Muscle of arm (tissue), 14 donors: ENCODE measurements around the gene SLC49A4. TPM values are rescaled to one million over a fixed set of nuclear protein-coding genes. Genes with fewer than 3 reads are reported as not detected.
A peak's percentile ranks its signal among the peaks of the same experiment; 100 is the strongest.
"Not testable (repeated sequence)": the region's sequence is repeated elsewhere in the genome, so short reads cannot be mapped to it uniquely, and the experiment has no call there.

Source experiments
- DNase-seq: peaks from one replicate; pipeline ENCODE4 v3.0.0-alpha.2; 2013
- long read RNA-seq, 11 donors: transcript quantifications; one replicate each; lab custom pipeline, GENCODE V29; 2026
- polyA plus RNA-seq, 12 donors: library from polyadenylated mRNA; unstranded; fragments of 120-200 nt; gene quantifications; one replicate each; pipeline ENCODE4 v1.2.1, GENCODE V29; 2013; ENCODE audit not compliant: insufficient read length in 12 of 12

SLC49A4 gene
- polyA plus RNA-seq: 1 to 10 TPM in 11 of 12 donors, not detected in 1; 5.4 to 9.5 (median 6.1) TPM
- long read RNA-seq, donor 1, partial matches to known transcripts: 8 of 11 reads
- long read RNA-seq, donor 1, other reads (novel, unspliced or antisense): 0 of 11 reads
- long read RNA-seq, donor 2, transcript DIRC2-201 (9 exons, 3,596 nt): major isoform, 5 of 5 reads
- long read RNA-seq, donor 2, partial matches to known transcripts: 0 of 5 reads
- long read RNA-seq, donor 2, other reads (novel, unspliced or antisense): 0 of 5 reads
- long read RNA-seq, donor 3, partial matches to known transcripts: 0 of 4 reads
- long read RNA-seq, donor 3, other reads (novel, unspliced or antisense): 0 of 4 reads
- long read RNA-seq, donor 4, partial matches to known transcripts: 0 of 3 reads
- long read RNA-seq, donor 4, other reads (novel, unspliced or antisense): 0 of 3 reads
- long read RNA-seq, donor 5, transcript DIRC2-201 (9 exons, 3,596 nt): major isoform, 6 of 6 reads
- long read RNA-seq, donor 5, partial matches to known transcripts: 0 of 6 reads
- long read RNA-seq, donor 5, other reads (novel, unspliced or antisense): 0 of 6 reads
- long read RNA-seq, donor 6, partial matches to known transcripts: 0 of 1 reads
- long read RNA-seq, donor 6, other reads (novel, unspliced or antisense): 0 of 1 reads
- long read RNA-seq, donor 7, partial matches to known transcripts: 0 of 3 reads
- long read RNA-seq, donor 7, other reads (novel, unspliced or antisense): 0 of 3 reads
- long read RNA-seq, donor 8, partial matches to known transcripts: 0 of 2 reads
- long read RNA-seq, donor 8, other reads (novel, unspliced or antisense): 0 of 2 reads
- long read RNA-seq, donor 9, partial matches to known transcripts: 0 of 2 reads
- long read RNA-seq, donor 9, other reads (novel, unspliced or antisense): 0 of 2 reads
- long read RNA-seq, donor 10, partial matches to known transcripts: 0 of 1 reads
- long read RNA-seq, donor 10, other reads (novel, unspliced or antisense): 0 of 1 reads
- long read RNA-seq, donor 11, partial matches to known transcripts: 0 of 2 reads
- long read RNA-seq, donor 11, other reads (novel, unspliced or antisense): 0 of 2 reads

- DNase-seq: peak; percentile 73
These were observed at the start of gene SLC49A4 for GRCh38 chr3:122794779-122795673. Gene SLC49A4, plus strand, starts transcription at chr3:122795069. Its CDS starts 124 bp downstream, at chr3:122795193.

GRCh38 chr3:122745369-122746021, 49.4 kb upstream of the SLC49A4 start:
- no peak for DNase-seq

GRCh38 chr3:122747295-122747694, 47.6 kb upstream of the SLC49A4 start:
- DNase-seq: not testable (repeated sequence)

GRCh38 chr3:122748347-122748746, 46.5 kb upstream of the SLC49A4 start:
- no peak for DNase-seq

GRCh38 chr3:122754929-122755328, 39.9 kb upstream of the SLC49A4 start:
- no peak for DNase-seq

GRCh38 chr3:122755491-122755890, 39.4 kb upstream of the SLC49A4 start:
- no peak for DNase-seq

GRCh38 chr3:122758877-122759560, 35.9 kb upstream of the SLC49A4 start:
- DNase-seq: no peak

- DNase-seq: no peak
These were observed 34.2 kb upstream of the SLC49A4 start for GRCh38 chr3:122760453-122761271.

- DNase-seq: no peak
These were observed 28.4 kb upstream of the SLC49A4 start for GRCh38 chr3:122766430-122766829.

GRCh38 chr3:122767540-122768372, 27.1 kb upstream of the SLC49A4 start:
- DNase-seq: no peak

GRCh38 chr3:122770521-122771202, 24.2 kb upstream of the SLC49A4 start:
- DNase-seq: no peak

- DNase-seq: no peak
These were observed 22.0 kb upstream of the SLC49A4 start for GRCh38 chr3:122772827-122773226.

GRCh38 chr3:122773944-122774509, 20.8 kb upstream of the SLC49A4 start:
- no peak for DNase-seq

GRCh38 chr3:122774564-122774963, 20.3 kb upstream of the SLC49A4 start:
- DNase-seq: no peak

GRCh38 chr3:122776675-122777468, 18.0 kb upstream of the SLC49A4 start:
- no peak for DNase-seq

GRCh38 chr3:122777563-122777962, 17.3 kb upstream of the SLC49A4 start:
- no peak for DNase-seq
